C4-2B (cell line): ENCODE results near the gene ITGA3.

Experiments used
- ZFX ChIP-seq: fragments of 450-650 bp; IDR thresholded peaks from 2 replicates; pipeline ENCODE4 v1.6.1; 2017
- TF ChIP-seq, protein P1 (sequence below): fragments of 450-650 bp; conservative IDR thresholded peaks from 2 replicates; pipeline ENCODE4 v1.5.1; 2017; ENCODE audit warnings: mild to moderate bottlenecking

GRCh38 chr17:50136096-50136687, 80.3 kb downstream of the ITGA3 start:
- TF ChIP-seq, protein P1, sequence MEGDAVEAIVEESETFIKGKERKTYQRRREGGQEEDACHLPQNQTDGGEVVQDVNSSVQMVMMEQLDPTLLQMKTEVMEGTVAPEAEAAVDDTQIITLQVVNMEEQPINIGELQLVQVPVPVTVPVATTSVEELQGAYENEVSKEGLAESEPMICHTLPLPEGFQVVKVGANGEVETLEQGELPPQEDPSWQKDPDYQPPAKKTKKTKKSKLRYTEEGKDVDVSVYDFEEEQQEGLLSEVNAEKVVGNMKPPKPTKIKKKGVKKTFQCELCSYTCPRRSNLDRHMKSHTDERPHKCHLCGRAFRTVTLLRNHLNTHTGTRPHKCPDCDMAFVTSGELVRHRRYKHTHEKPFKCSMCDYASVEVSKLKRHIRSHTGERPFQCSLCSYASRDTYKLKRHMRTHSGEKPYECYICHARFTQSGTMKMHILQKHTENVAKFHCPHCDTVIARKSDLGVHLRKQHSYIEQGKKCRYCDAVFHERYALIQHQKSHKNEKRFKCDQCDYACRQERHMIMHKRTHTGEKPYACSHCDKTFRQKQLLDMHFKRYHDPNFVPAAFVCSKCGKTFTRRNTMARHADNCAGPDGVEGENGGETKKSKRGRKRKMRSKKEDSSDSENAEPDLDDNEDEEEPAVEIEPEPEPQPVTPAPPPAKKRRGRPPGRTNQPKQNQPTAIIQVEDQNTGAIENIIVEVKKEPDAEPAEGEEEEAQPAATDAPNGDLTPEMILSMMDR = no peak
- TF ChIP-seq ZFX = no peak
